NCI-H1105 (cell line): ENCODE data around the gene DUSP14.
"Not testable (repeated sequence)": the region's sequence is repeated elsewhere in the genome, so short reads cannot be mapped to it uniquely, and the experiment has no call there.

Experiments
- DNase-seq: peaks from one replicate; lab custom pipeline; 2025; lab: John Stamatoyannopoulos, UW

DUSP14 gene

DNA sequence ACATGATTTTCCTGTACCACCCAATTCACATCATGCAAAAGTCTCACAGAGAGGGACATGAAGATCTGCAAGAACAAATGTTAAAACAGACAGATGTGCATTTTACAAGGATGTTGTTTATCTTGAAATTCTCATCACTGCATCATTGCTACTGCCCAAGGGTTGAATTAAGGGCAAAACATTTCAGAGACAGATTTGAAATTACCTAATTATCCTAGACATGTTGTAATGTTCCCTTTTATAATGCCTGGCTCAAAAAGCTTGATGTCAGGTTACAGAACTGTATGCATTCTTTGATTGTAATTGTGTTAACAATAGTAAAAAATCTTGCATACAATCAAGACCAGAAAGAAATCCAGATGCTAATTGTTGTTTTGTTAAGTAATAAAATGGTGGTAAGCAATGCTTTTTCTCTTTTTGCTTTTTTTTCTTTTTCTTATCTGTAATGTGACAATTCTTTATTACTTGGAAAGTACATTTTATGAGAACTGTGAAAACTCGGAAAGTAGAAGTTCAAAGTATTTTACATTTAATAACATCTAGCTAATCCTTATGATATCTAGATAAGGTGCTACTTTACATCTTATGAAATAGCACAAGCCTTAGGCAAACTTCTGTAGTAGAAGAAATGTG is 3.6 kb upstream of the DUSP14 start:
- DNase-seq = no peak

DNA sequence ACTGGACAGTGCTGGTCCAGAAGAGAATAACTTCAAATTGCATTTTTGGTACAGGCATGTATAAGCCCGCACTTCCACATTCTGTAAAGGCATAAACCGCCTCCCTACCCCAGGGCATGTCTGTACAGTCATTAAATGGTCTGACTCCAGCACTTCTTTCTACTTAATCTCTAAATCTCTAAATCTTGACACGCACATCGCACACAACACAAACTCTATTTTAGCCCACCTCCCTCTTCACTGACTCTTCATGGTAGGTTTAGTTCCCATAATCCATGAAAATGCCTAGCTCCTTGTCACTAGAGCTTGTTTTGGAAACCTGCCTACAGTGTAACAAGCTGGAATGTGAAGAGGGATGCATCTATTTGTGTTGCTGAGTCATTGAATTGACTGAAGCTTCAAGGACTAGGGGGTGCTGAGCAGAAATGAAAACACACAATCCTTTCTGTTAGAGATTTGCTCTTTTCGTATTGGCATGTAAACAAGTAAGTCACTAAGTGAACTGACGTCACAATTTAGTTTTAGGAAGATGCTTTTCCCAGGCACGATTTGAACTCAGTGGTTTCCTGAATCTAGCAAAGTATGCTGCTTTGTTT is 1.6 kb upstream of the DUSP14 start:
- peak; percentile 39 for DNase-seq

DNA sequence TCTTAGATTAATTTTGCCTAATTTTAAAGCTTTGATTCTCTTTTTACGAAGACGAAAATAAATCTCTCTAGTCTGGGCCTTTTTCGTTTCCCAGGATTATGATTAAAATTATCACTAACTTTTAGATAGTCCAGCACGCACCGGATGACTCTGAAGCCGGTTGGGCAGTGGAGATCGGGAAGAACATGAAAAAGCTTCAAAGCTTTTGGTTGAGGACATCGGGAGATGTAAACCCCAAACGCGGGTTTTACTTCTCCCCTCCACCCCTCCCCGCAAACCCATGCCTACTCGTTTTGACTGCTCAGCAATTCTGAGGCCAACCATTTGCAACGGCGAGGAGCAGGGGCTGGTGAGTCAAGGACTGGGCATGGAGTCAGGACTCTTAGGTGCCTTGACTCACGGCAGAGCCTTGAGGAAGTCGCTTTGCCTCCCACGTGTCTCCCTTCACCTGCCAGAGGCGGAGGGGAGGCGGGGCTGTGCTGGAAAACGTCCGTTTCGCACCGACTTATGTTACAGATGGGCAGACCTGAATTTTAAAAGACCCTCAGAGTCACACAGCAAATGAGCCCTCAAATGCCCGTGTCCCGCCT is 989 bp upstream of the DUSP14 start:
- DNase-seq = peak; percentile 53

DNA sequence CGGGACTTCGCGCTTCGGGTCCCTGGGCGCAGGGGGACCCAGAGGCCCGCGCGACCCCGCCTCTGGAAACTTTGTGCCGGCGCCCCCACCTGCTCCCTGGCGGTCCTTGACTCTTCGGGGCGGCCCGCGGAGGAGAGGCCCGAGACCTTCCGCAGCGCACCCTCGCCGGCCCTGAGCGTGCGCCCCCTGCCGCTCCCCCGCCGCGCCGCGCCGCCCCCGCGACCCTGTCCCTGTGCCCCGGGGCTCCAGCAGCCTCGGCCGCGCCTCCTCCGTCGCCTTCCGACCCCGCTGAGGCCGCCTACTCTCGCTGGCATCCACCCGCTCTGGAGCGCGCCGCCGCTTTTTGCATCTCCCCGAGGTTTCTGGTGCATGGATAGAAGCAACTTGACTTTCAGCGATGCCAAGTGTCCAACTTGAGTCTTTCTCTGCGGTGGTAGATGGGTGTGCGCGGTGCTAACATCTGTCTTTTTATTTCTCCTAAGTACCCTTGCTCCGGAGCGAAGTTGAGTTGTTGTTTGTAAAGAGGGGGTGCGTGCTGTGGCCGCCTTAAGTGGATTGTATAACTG is 414 bp downstream of the DUSP14 start:
- peak; percentile 63 for DNase-seq

DNA sequence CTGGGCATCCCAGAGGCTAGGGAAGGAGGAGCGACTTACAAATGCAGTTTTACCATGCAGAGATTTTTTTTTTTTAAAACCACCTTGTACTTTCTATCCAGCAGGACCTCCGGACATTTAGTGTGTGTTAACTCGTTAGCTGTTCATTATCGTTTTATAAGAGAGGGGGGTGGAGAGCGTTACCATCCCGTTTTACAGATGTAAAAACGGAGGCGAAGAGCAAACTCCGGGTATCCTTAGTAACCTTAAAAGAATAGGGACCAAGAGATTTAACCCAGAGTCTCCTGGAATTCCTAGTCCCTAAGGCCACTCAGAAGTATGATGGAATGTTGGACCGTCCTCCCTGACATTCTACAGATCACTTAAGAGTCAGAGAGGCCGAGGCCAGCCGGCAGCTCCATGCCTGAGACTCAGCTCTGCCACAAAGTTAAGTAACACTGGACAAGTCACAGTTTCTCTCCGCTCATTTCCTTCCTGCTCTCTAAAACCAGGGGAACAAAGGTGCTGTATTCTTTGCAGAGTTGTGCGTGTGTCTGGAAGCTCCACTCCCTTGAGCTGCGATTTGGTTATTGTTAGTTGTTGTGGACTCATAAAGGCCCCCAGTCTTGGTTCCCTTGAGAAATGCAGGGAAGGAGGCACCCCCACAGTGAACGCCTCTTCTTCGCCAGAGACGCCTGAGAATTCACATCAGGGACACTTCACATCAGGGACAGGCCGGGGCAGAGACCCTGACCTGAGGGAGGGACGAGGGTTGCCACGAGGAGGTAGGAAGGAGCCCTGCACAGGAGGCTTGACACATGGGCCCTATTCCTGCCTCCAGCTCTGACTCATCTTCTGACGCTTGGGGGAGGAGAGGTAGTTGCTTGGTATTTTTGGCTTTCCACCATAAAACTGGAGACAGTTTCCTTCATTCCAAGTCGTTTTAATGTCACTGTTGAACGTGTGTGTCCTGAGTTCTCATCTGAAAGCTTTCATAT is 1.2 kb downstream of the DUSP14 start:
- no peak for DNase-seq

DNA sequence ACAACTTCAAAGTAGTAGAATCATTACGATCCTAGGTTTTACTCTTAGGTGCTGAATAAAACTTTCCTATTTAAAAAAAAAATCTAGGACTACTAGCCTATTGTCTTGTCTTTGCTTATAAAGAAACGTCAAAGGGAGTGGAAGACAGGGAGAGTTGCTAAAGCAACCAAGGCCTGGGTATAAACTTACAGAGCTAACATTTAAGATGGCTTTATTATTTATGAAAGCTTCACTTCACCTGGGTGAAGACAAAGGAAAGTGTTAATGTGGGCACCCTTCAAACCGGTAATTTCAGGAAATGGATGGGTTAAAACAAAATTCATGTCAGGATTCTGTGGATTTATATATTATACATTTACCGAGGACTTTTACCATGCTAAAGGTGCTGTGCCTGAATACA is 2.5 kb downstream of the DUSP14 start:
- DNase-seq = no peak

DNA sequence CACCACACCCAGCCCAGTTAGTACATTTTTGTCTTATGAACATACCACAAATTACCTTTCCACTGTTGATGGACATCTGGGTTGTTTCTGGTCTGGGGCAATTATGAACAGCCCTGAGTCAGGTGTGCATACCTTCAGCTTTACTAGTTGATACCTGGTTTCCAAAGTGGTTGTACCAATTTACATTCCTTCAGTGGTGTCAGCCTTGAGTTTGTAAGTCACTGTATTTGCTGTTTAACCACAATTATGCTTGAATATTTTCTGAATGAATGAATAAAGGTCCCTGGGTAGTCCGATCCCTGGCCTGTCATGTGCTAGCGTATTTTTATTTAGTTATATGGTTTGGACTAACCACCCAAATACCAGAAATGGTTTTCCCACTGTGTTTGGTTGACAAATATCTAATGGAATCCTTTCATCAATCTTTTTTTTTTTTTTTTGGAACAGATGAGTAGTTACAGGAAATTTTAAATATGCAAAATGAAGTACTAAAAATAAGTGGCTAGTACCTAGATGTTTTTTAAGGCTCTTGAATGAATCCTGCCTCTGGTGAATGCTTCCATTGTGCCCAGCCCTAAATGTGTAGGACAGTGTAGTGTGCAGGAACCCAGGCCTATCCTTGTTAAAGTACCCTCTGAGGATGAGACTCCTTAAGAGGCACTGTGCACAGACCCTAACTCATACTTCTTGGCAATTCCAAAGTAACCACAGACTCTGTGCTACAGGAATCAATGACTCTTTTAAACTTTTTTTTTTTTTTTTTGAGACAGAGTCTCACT is 3.7 kb downstream of the DUSP14 start:
- DNase-seq = no peak

DNA sequence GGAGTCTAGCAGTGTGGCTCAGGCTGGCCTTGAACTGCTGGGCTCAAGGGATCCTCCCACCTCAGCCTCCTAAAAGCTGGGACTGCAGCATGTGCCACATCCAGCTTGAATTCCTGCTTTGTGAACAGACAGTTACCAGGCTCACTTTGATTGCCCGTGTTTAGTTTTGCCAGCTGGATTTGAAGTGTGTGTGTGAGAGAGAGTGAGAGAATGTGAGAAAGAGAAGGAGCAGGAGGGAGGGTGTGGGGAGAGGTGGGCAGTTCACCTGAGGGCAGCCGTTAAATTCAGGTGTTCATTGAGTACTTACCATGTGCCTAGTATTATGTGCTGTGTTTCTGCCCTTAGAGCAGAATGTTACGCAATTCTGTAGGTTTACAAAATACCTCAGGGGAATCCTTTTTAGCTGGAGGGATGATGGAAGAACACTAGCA is 4.7 kb downstream of the DUSP14 start:
- DNase-seq = no peak

DNA sequence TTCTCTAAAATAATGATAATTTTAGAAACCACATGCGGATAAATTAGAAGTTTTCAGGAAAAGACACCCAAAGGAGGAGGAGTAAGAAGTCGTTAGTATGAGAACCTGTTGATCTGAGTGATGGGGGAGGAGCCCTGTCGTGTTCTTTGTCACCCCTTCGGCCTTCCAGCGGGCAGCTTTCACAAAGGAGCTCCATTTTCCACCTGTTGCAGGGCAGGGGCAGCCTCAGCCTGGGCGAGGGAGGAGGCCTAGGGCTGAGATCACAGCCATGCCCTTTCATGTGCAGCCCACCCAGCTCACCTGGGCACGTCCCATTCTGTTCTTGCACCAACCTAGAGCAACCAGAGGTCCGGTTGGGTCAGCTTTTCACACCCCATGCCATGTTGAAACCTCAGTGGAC is 5.3 kb downstream of the DUSP14 start:
- no peak for DNase-seq

DNA sequence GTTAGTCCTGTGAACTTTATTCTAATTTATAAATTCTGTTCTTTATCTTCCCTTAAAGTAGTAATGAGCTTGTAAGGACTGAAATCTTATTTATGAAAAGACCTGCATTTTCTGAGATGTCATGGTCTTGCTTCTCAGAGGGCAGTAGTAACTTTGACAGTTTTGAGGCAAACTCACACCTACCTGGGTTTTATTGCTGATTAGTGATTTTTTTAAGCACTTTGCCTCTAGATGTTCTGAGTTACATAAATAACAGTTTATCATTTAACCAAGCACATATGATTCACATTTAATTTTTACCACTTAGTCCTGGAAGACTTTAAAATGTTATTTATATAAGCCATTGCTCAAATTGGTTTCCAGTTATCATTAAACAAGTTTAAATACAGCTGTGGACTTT is 10.7 kb downstream of the DUSP14 start:
- no peak for DNase-seq

DNA sequence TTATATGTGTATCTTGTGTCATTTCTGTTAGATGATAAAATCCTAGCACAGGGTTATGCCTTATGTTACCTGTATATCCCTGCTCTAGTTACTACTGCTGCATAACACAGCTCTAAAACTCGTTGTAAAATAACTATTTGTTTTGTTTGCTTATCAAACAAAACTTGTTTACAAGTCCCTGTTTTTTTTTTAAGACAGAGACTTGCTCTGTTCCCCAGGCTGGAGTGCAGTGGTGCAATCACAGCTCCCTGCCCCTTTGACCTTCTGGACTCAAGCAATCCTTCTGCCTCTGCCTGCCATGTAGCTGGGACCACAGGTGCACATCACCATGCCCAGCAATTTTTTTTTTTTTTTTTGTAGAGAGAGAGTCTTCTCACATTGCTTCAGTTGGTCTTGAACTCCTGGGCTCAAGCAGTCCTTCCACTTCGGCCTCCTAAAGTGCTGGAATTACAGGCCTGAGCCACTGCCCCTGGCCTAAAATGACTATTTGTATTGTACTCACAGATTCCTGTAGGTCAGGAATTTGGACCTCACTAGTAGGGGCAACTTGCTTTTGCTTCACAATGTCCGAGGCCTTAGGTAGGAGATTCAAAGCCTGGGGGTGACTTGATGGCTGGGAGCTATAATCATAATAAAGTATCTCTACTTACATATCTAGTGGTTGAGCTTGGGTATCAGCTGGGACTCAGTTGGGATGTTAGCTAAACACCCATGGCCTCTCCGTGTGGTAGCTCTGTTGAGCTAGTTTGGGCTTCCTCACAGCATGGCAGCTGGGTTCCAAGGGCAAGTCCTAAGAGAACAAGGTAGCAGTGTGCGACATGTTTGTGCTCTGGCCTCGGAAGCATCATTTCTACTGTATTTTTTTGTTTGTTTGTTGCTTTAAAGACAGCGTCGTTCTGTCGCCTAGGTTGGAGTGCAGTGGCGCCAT is 12.6 kb downstream of the DUSP14 start:
- DNase-seq = no peak

DNA sequence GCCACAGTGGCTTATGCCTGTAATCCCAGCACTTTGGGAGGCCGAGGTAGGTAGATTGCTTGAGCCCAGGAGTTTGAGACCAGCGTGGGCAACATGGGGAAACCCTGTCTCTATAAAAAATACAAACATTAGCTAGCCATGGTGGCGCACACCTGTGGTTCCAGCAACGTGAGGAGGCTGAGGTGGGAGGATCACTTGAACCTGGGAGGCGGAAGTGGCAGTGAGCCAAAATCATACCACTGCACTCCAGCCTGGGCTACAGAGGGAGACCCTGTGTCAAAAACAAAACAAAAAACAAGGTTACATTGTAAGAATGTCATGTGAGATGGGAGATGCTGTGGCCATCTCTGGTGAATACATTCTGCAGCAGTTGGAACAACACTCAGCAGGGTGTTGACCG is 13.5 kb downstream of the DUSP14 start:
- no peak for DNase-seq

DNA sequence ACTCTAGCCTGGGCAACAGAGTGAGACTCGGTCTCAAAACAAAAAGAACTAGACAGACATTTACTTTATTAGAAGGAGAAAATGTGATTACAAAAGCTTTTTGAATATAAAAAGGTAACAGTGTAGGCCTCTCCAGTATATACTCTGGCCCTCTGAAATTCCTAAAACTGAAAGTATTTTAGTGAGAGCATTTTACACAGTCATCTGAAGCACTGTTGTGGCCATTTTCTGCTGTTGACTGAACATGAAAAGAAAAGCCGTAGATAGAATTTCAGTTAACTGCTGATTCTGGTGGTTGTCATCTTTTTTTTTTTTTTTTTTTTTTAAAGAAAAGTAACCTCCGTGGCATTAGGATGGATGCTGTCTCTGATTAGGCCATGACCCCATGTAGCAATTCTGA is 15.6 kb downstream of the DUSP14 start:
- DNase-seq = no peak

DNA sequence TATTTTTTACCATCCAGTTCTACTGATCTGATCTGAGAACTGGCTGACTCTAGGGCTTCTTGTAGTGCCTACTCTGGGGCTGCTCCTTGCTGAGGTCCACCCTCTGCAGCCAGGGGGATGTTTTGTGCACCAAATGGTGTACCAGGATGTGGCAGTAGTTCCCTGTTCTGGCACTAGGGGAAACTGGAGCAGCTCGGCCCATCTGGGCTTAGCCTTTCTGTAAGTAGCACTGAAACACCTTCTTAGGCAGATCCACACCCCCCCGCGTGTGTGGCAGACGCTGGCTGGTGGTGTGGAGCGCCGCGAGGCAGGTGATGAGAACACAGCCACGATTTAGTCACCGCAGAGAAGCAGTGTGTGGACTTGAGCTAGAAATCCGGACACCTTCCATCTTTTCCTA is 17.0 kb downstream of the DUSP14 start:
- peak; percentile 2 for DNase-seq

DNA sequence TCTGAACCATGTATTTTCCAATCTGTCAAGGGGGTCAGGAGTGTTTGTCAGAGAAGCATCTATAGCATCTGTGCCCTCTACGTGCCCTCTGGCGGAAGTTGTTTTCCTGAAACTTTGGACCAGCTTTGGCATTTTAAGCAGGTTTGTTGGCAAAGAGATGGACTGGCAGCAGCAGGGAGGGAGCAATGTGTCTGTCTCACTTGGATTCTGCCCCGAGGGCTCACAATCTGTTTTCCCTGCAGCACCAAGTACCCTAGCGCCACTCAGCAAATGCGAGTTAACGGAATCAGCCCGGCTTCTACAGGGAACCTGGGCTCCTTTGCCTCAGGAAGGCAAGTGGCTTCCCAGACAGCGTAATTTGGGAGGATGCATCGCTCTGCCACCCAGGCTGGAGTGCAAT is 17.4 kb downstream of the DUSP14 start:
- no peak for DNase-seq

DNA sequence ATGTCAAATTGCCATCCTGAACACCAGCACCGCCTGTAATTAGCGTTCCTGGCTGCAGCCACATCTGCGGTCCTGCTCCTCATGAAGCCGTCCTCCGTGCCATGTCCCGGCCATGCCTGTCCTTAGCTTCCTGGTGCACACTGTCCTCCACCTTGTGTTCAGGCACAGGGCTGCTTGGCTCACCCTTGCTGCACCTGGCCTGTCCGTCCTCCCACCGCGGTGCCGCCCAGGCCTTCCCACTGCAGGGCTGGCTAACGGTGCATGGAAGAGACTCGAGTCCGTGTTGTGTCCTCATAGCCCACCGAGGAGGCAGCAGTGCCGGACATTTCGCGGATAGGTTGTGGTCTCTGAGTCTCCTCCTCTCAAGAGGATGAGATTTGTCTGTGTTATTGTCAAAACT is 20.4 kb downstream of the DUSP14 start:
- no peak for DNase-seq

DNA sequence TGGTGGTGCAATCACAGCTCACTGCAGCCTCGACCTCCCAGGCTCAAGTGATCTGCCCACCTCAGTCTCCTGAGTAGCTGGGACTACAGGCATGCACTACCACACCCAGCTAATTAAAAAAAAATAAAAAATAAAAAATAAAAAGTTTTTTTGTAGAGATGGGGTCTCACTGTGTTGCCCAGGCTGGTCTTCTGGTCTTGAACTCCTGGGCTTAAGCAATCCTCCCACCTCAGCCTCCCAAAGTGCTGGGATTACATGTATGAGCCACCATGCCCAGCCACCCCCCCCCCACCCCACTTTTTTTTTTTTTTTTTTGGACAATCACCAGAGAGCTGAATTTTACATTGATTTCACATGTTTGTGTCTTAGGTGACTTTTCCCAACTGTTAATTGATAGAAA is 22.0 kb downstream of the DUSP14 start:
- DNase-seq = not testable (repeated sequence)

DNA sequence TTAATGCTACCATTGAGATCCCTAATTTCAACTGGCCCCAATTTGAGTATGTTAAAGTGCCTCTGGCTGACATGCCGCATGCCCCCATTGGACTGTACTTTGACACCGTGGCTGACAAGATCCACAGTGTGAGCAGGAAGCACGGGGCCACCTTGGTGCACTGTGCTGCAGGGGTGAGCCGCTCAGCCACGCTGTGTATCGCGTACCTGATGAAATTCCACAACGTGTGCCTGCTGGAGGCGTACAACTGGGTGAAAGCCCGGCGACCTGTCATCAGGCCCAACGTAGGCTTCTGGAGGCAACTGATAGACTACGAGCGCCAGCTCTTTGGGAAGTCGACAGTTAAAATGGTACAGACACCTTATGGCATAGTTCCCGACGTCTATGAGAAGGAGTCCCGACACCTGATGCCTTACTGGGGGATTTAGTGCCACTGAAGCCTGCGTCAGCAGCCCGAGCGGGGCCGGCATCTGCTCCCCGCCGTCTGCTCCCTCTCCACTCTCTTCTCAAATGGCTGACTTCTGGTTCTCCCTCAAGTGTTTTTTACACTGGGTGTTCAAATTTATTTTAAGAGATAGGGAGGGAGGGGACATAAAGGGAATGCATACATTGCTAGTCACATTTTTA is 22.9 kb downstream of the DUSP14 start:
- DNase-seq = no peak

DNA sequence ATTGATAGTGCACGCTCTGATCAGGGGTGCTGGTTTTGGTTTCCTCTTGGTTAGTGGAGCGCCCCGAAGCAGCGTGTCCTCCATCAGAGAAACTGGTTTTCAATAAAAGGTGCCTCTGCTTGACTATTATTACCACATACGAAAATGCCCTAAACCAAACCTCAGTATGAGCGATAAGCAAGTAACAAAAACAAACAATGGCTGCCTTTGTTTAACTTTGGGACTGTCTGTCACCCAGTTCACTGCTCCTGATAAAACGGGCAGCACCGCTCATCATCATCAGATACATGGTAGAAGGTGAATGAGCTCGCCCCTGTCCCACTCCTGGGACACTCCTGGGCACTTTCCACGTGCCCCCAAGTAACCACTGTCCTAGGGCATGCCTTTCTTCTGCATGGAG is 24.0 kb downstream of the DUSP14 start:
- DNase-seq = no peak

DNA sequence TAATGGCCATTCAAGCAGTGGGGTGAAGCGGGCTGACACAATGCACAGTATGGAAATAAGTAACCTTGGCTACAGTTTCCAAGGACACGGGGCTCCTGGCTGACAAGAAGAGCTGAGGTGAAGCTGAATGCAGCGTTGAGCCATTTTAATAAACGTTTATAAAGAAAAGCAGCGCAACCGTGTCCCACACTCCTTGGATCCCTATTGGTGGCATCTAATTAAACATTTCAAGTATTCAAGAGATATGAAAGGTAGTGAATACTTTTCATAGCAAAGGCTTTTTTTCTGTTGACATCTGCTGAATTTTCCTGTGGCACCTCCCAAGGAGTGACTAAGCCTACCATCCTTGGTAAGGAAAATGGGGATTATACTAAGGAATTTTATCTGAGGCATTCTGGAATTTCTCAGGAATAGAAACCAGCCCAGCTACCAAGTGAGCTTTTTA is 26.5 kb downstream of the DUSP14 start:
- DNase-seq = peak; percentile 31
